OCI-LY7 (cell line): ENCODE results near the gene SPATA17. TPM values are rescaled to one million over a fixed set of nuclear protein-coding genes. Genes with fewer than 3 reads are reported as not detected.
"Not testable (repeated sequence)": the region's sequence is repeated elsewhere in the genome, so short reads cannot be mapped to it uniquely, and the experiment has no call there.

Experiments used
- BruUV-seq: library from RNA; stranded (reverse); fragments of 400-500 nt; replicated peaks from 2 replicates; lab custom pipeline; 2021; lab: Mats Ljungman, UMichigan
- CTCF ChIA-PET: fragments of 300-600 bp; sonication (Branson Sonifier 250); formaldehyde crosslinking; loops from one replicate; lab custom pipeline; 2022; ENCODE audit warnings: antibody characterized with exemption; ENCODE audit not compliant: unreplicated experiment; lab: Charles Lee
- POLR2A ChIA-PET: fragments of 300-600 bp; sonication (Branson Sonifier 250); formaldehyde crosslinking; loops from one replicate; lab custom pipeline; 2022; ENCODE audit warnings: antibody characterized with exemption; lab: Charles Lee
- DNase-seq: peaks from one replicate; pipeline ENCODE4 v3.0.0-alpha.2; 2015; ENCODE audit warnings: low spot score
- H2AFZ ChIP-seq: fragments of 200-600 bp; sonication (generic), shearing (Covaris generic); 2 replicates; pipeline ENCODE4 v1.6.1; 2014; ENCODE audit warnings: mild to moderate bottlenecking, antibody characterized with exemption, low read length, moderate library complexity
- H3K27ac ChIP-seq: fragments of 200-600 bp; sonication (generic); 2 replicates; pipeline ENCODE4 v1.5.1; 2014; ENCODE audit warnings: mixed run types, low read depth, mild to moderate bottlenecking, moderate library complexity, low read length, inconsistent platforms; ENCODE audit not compliant: poor library complexity, severe bottlenecking
- H3K36me3 ChIP-seq: fragments of 200-600 bp; sonication (generic); 2 replicates; pipeline ENCODE4 v1.6.1; 2014; ENCODE audit warnings: mild to moderate bottlenecking, antibody characterized with exemption, low read length, moderate library complexity, mixed read lengths; ENCODE audit not compliant: insufficient read depth
- H3K4me1 ChIP-seq: fragments of 200-600 bp; sonication (generic); 2 replicates; pipeline ENCODE4 v1.5.1; 2014; ENCODE audit warnings: mild to moderate bottlenecking, low read length; ENCODE audit not compliant: insufficient read depth, poor library complexity, severe bottlenecking
- H3K4me2 ChIP-seq: fragments of 200-600 bp; sonication (generic); 2 replicates; pipeline ENCODE4 v1.6.1; 2014; ENCODE audit warnings: mild to moderate bottlenecking, low read length
- H3K4me3 ChIP-seq: fragments of 200-600 bp; sonication (generic); 2 replicates; pipeline ENCODE4 v1.5.1; 2014; ENCODE audit warnings: mild to moderate bottlenecking, low read depth, low read length; ENCODE audit not compliant: poor library complexity, severe bottlenecking
- H3K79me2 ChIP-seq: fragments of 200-600 bp; sonication (generic); 2 replicates; pipeline ENCODE4 v1.6.1; 2016; ENCODE audit warnings: low read depth, mild to moderate bottlenecking, low read length, moderate library complexity, mixed read lengths; ENCODE audit not compliant: insufficient read depth
- H3K9me2 ChIP-seq: fragments of 200-600 bp; sonication (generic); 2 replicates; pipeline ENCODE4 v1.6.1; 2016; ENCODE audit warnings: mild to moderate bottlenecking, low read length, mixed read lengths; ENCODE audit not compliant: insufficient read depth
- H3K9me3 ChIP-seq: fragments of 200-600 bp; sonication (generic); 2 replicates; pipeline ENCODE4 v1.6.1; 2014; ENCODE audit warnings: mild to moderate bottlenecking, mixed run types, low read length, mixed read lengths
- H4K20me1 ChIP-seq: fragments of 200-600 bp; sonication (generic); 2 replicates; pipeline ENCODE4 v1.6.1; 2014; ENCODE audit warnings: mild to moderate bottlenecking, antibody characterized with exemption, low read length, moderate library complexity, mixed read lengths; ENCODE audit not compliant: insufficient read depth
- EZH2phosphoT487 ChIP-seq: fragments of 200-600 bp; sonication (generic); IDR thresholded peaks from 2 replicates; pipeline ENCODE4 v1.6.1; 2018; ENCODE audit warnings: low read depth, borderline replicate concordance, mild to moderate bottlenecking, mixed run types, antibody characterized with exemption, low read length, moderate library complexity, mixed read lengths
- intact Hi-C: fragments of 100-400 bp; cut with micrococcal nuclease; formaldehyde crosslinking; loops from one replicate; pipeline ENCODE4 v1.10.0; 2022; ENCODE audit not compliant: unreplicated experiment
- total RNA-seq, 2 experiments: library from RNA; depleted of rRNA in 1 of 2; stranded (reverse); fragments of >200 nt in 1 of 2; shearing (Covaris generic) in 1 of 2; gene quantifications; 2 replicates each; pipeline ENCODE4 v1.2.3, GENCODE V29; 2014 to 2022
- TF ChIP-seq, protein P1 (sequence below): fragments of 200-600 bp; sonication (generic); conservative IDR thresholded peaks from 2 replicates; pipeline ENCODE4 v1.5.1; 2014; ENCODE audit warnings: mild to moderate bottlenecking, antibody characterized with exemption, low read length, moderate library complexity, mixed read lengths

The SPATA17 gene
- total RNA-seq, 2 experiments from 2014 or later, result not detected

DNA sequence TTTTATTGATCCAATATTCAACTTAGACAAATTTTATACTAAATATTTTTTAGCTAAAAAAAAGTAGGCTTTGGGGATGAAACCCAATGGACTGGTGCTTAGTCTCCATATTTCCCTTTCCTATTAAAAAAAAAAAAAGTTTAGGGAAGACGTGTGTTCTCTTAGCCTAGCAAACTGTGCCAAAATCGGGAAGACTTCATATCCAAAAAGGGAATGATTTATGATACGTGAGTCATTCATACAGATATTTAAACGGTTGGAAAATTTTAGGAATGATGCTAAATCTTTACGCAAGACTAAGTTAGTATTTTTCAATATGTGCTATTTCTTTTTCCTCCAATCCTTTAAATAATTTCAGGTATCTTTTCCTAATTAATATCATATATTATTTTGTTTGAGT, 50.7 kb downstream of the SPATA17 start:
- Histone ChIP-seq H3K4me3 (no peak overlapping the region), H3K27ac (no peak overlapping the region), H3K4me1 (no peaks in the 10 kb centered on the region), H2AFZ (no peak overlapping the region), H3K9me3 (no peaks in the 10 kb centered on the region), H3K36me3 (no peaks in the 10 kb centered on the region), H3K9me2 (no peaks in the 10 kb centered on the region), H3K79me2 (no peaks in the 10 kb centered on the region), H3K4me2 (no peak overlapping the region), H4K20me1 (no peaks in the 10 kb centered on the region)
- TF ChIP-seq EZH2phosphoT487, result no peak
- TF ChIP-seq, protein P1, sequence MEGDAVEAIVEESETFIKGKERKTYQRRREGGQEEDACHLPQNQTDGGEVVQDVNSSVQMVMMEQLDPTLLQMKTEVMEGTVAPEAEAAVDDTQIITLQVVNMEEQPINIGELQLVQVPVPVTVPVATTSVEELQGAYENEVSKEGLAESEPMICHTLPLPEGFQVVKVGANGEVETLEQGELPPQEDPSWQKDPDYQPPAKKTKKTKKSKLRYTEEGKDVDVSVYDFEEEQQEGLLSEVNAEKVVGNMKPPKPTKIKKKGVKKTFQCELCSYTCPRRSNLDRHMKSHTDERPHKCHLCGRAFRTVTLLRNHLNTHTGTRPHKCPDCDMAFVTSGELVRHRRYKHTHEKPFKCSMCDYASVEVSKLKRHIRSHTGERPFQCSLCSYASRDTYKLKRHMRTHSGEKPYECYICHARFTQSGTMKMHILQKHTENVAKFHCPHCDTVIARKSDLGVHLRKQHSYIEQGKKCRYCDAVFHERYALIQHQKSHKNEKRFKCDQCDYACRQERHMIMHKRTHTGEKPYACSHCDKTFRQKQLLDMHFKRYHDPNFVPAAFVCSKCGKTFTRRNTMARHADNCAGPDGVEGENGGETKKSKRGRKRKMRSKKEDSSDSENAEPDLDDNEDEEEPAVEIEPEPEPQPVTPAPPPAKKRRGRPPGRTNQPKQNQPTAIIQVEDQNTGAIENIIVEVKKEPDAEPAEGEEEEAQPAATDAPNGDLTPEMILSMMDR, result no peak
- intact Hi-C loops, result no loop called here
- ChIA-PET CTCF (no interaction called here), POLR2A (interaction anchor here (0.6 kb wide), 1 partner anchor 456 kb away, joined by 3 read pairs; no protein-coding TSS in a partner anchor)
- no TSS peak for BruUV-seq
- DNase-seq, result no peak

DNA sequence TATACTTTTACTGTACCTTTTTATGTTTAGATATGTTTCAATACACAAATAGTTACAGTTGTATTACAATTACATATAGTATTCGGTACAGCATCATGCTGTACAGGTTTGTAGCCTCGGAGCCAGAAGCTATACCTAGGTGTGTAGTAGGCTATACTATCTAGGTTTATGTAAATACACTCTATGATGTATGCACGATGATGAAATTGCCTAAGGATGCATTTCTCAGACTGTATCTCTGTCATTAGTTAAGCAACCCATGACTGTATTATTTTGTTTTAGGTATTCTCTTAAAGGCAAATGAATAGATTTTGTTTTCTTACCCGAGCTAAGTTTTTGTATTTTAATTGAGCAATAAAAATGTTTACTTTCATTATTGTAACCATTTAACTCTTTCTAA, 56.4 kb downstream of the SPATA17 start:
- no peaks in the 10 kb centered on the region for H3K36me3 ChIP-seq
- no TSS peak for BruUV-seq
- no peak for DNase-seq
- no peak overlapping the region for H3K4me2 ChIP-seq
- no peak overlapping the region for H2AFZ ChIP-seq
- H3K9me3 ChIP-seq, result no peaks in the 10 kb centered on the region
- no peak overlapping the region for H3K27ac ChIP-seq
- CTCF ChIA-PET, result no interaction called here
- H3K4me3 ChIP-seq, result no peak overlapping the region
- intact Hi-C loops, result no loop called here
- no peak for TF ChIP-seq EZH2phosphoT487
- TF ChIP-seq, protein P1, result no peak
- H3K9me2 ChIP-seq, result no peaks in the 10 kb centered on the region
- H3K4me1 ChIP-seq, result no peaks in the 10 kb centered on the region
- POLR2A ChIA-PET, result no interaction called here
- H4K20me1 ChIP-seq, result no peaks in the 10 kb centered on the region
- no peaks in the 10 kb centered on the region for H3K79me2 ChIP-seq

DNA sequence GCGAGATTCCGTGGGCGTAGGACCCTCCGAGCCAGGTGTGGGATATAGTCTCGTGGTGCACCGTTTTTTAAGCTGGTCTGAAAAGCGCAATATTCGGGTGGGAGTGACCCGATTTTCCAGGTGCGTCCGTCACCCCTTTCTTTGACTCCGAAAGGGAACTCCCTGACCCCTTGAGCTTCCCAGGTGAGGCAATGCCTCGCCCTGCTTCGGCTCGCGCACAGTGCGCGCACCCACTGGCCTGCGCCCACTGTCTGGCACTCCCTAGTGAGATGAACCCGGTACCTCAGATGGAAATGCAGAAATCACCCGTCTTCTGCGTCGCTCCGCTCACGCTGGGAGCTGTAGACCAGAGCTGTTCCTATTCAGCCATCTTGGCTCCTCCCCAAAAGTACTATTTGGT, 65.0 kb downstream of the SPATA17 start:
- H3K4me1 ChIP-seq, intact Hi-C loops, H3K36me3 ChIP-seq, CTCF ChIA-PET, DNase-seq, BruUV-seq, H3K9me2 ChIP-seq, H3K27ac ChIP-seq, H3K9me3 ChIP-seq, H3K79me2 ChIP-seq, H2AFZ ChIP-seq, H4K20me1 ChIP-seq, H3K4me2 ChIP-seq, H3K4me3 ChIP-seq: not testable (repeated sequence)
- POLR2A ChIA-PET, result interaction anchor here (0.7 kb wide), 1 partner anchor 1672 kb away, joined by 3 read pairs; no protein-coding TSS in a partner anchor
